Mesothelial cell of epicardium (in vitro differentiated cells): Measurements from ENCODE around the gene MEF2C. TPM values are rescaled to one million over a fixed set of nuclear protein-coding genes. Genes with fewer than 3 reads are reported as not detected.

ENCODE experiments used
- DNase-seq, 2 experiments: peaks; one replicate each; pipeline ENCODE4 v3.0.0; 2021; ENCODE audit warnings: low spot score in 2 of 2; ENCODE audit not compliant: unreplicated experiment in 2 of 2
- H3K27ac Mint-ChIP-seq: 2 replicates; pipeline ENCODE4 v1.8.0; 2021; ENCODE audit warnings: mixed read lengths
- H3K27me3 Mint-ChIP-seq: 2 replicates; pipeline ENCODE4 v1.8.0; 2021; ENCODE audit warnings: low read depth, mixed read lengths
- H3K36me3 Mint-ChIP-seq: 2 replicates; pipeline ENCODE4 v1.8.0; 2021; ENCODE audit warnings: mixed read lengths
- H3K4me1 Mint-ChIP-seq: 2 replicates; pipeline ENCODE4 v1.8.0; 2021; ENCODE audit warnings: mixed read lengths
- H3K4me3 Mint-ChIP-seq: 2 replicates; pipeline ENCODE4 v1.8.0; 2021; ENCODE audit warnings: mild to moderate bottlenecking, moderate library complexity, mixed read lengths
- H3K9me3 Mint-ChIP-seq: 2 replicates; pipeline ENCODE4 v1.8.0; 2021; ENCODE audit warnings: mixed read lengths
- CTCF ChIP-seq: fragments of 200-600 bp; sonication (generic); IDR thresholded peaks from one replicate; pipeline ENCODE4 v1.5.0; 2021; ENCODE audit warnings: antibody characterized with exemption; ENCODE audit not compliant: unreplicated experiment
- total RNA-seq: library from RNA; stranded (reverse); gene quantifications from 3 replicates; pipeline ENCODE4 v1.2.1, GENCODE V29; 2021

Gene MEF2C
- total RNA-seq, 1 donor from 2014 or later: 9.1 TPM

- H3K4me3 Mint-ChIP-seq: no peak overlapping the region
- no peak for TF ChIP-seq CTCF
- H3K27ac Mint-ChIP-seq: no peak overlapping the region
- no peaks in the 10 kb centered on the region for H3K9me3 Mint-ChIP-seq
- no peaks in the 10 kb centered on the region for H3K4me1 Mint-ChIP-seq
- DNase-seq: no peak
- no peaks in the 10 kb centered on the region for H3K27me3 Mint-ChIP-seq
- no peaks in the 10 kb centered on the region for H3K36me3 Mint-ChIP-seq
These were observed 69.0 kb downstream of the MEF2C start for GRCh38 chr5:88813805-88814575.

- no peak for TF ChIP-seq CTCF
- H3K27ac Mint-ChIP-seq: no peak overlapping the region
- no peaks in the 10 kb centered on the region for H3K9me3 Mint-ChIP-seq
- H3K36me3 Mint-ChIP-seq: no peaks in the 10 kb centered on the region
- no peaks in the 10 kb centered on the region for H3K27me3 Mint-ChIP-seq
- no peak for DNase-seq
- H3K4me3 Mint-ChIP-seq: no peak overlapping the region
- no peaks in the 10 kb centered on the region for H3K4me1 Mint-ChIP-seq
These were observed 69.7 kb downstream of the MEF2C start for GRCh38 chr5:88813244-88813643.

GRCh38 chr5:88808153-88808552 is 74.8 kb downstream of the MEF2C start:
- no peak for TF ChIP-seq CTCF
- Mint-ChIP-seq H3K9me3 (no peaks in the 10 kb centered on the region), H3K27ac (no peak overlapping the region), H3K4me1 (peaks cover 3% of the 10 kb centered on the region), H3K27me3 (no peaks in the 10 kb centered on the region), H3K36me3 (no peaks in the 10 kb centered on the region), H3K4me3 (no peak overlapping the region)
- DNase-seq: no peak

- no peak for DNase-seq
- no peak for TF ChIP-seq CTCF
- no peaks in the 10 kb centered on the region for H3K9me3 Mint-ChIP-seq
- no peaks in the 10 kb centered on the region for H3K27me3 Mint-ChIP-seq
- H3K36me3 Mint-ChIP-seq: no peaks in the 10 kb centered on the region
- H3K27ac Mint-ChIP-seq: no peak overlapping the region
- H3K4me3 Mint-ChIP-seq: no peak overlapping the region
- H3K4me1 Mint-ChIP-seq: peaks cover 3% of the 10 kb centered on the region
These were observed 75.7 kb downstream of the MEF2C start for GRCh38 chr5:88807327-88807726.

GRCh38 chr5:88806338-88806737 is 76.6 kb downstream of the MEF2C start:
- Mint-ChIP-seq H3K4me3 (no peak overlapping the region), H3K36me3 (no peaks in the 10 kb centered on the region), H3K4me1 (peaks cover 3% of the 10 kb centered on the region), H3K27ac (no peak overlapping the region), H3K27me3 (no peaks in the 10 kb centered on the region), H3K9me3 (peaks cover 5% of the 10 kb centered on the region)
- TF ChIP-seq CTCF: no peak
- DNase-seq: no peak
